Activated CD4-positive, alpha-beta T cell treated with anti-CD3 and anti-CD28 coated beads for 48 hours (primary cell): ENCODE measurements around the gene CERS3.

Experiments
- DNase-seq: peaks from one replicate; pipeline ENCODE4 v3.0.0-alpha.2; 2020

The CERS3 gene

GRCh38 chr15:100373120-100373896 is 155.4 kb downstream of the CERS3 start:
- DNase-seq, result no peak

GRCh38 chr15:100372739-100373119 is 156.0 kb downstream of the CERS3 start:
- DNase-seq, result no peak

- DNase-seq, result no peak
Measured at GRCh38 chr15:100355342-100355741, 173.4 kb downstream of the CERS3 start.

- DNase-seq, result no peak
Measured at GRCh38 chr15:100353449-100353848, 175.3 kb downstream of the CERS3 start.

GRCh38 chr15:100350434-100351226 is 178.1 kb downstream of the CERS3 start:
- no peak for DNase-seq
